ENCODE results near the gene CFH.
A peak's percentile ranks its signal among the peaks of the same experiment; 100 is the strongest.
"Not testable (repeated sequence)": the region's sequence is repeated elsewhere in the genome, so short reads cannot be mapped to it uniquely, and the experiment has no call there.

Gene CFH

GRCh38 chr1:196651637-196652215, at the start of gene CFH:
Gene CFH (plus strand): TSS chr1:196652043. CDS start chr1:196652118, 75 bp downstream.
- peak; percentile 34 for DNase-seq (ENCODE audit: low read depth, low spot score)

- no peak for DNase-seq (ENCODE audit: low read depth, low spot score)
These were observed 48.2 kb upstream of the CFH start for GRCh38 chr1:196603651-196604050.

GRCh38 chr1:196607981-196608380, 43.9 kb upstream of the CFH start:
- DNase-seq (ENCODE audit: low read depth, low spot score), result no peak

GRCh38 chr1:196608390-196609369, 43.2 kb upstream of the CFH start, which contains the start of gene KCNT2:
Gene KCNT2 (minus strand): TSS chr1:196608440. CDS start chr1:196608309, 131 bp downstream.
- peak; percentile 31 for DNase-seq (ENCODE audit: low read depth, low spot score)

- no peak for DNase-seq (ENCODE audit: low read depth, low spot score)
These were observed 42.5 kb upstream of the CFH start for GRCh38 chr1:196609370-196609737.

GRCh38 chr1:196611873-196612272, 40.0 kb upstream of the CFH start:
- DNase-seq (ENCODE audit: low read depth, low spot score), result no peak

GRCh38 chr1:196619721-196620120, 32.1 kb upstream of the CFH start:
- DNase-seq (ENCODE audit: low read depth, low spot score), result no peak

- no peak for DNase-seq (ENCODE audit: low read depth, low spot score)
These were observed 28.8 kb upstream of the CFH start for GRCh38 chr1:196623079-196623478.

- no peak for DNase-seq (ENCODE audit: low read depth, low spot score)
These were observed 23.0 kb upstream of the CFH start for GRCh38 chr1:196628838-196629237.

- no peak for DNase-seq (ENCODE audit: low read depth, low spot score)
These were observed 14.2 kb upstream of the CFH start for GRCh38 chr1:196637606-196638005.

GRCh38 chr1:196638466-196638865, 13.4 kb upstream of the CFH start:
- DNase-seq (ENCODE audit: low read depth, low spot score), result no peak

GRCh38 chr1:196639291-196639690, 12.6 kb upstream of the CFH start:
- not testable (repeated sequence) for DNase-seq (ENCODE audit: low read depth, low spot score)

- DNase-seq (ENCODE audit: low read depth, low spot score), result no peak
These were observed 10.9 kb upstream of the CFH start for GRCh38 chr1:196640976-196641375.

- DNase-seq (ENCODE audit: low read depth, low spot score), result no peak
These were observed 1.9 kb upstream of the CFH start for GRCh38 chr1:196649990-196650389.

GRCh38 chr1:196650403-196650802, 1.4 kb upstream of the CFH start:
- DNase-seq (ENCODE audit: low read depth, low spot score), result no peak

GRCh38 chr1:196651079-196651478, 764 bp upstream of the CFH start:
- no peak for DNase-seq (ENCODE audit: low read depth, low spot score)

- no peak for DNase-seq (ENCODE audit: low read depth, low spot score)
These were observed 2.4 kb downstream of the CFH start for GRCh38 chr1:196654271-196654670.

- no peak for DNase-seq (ENCODE audit: low read depth, low spot score)
These were observed 3.2 kb downstream of the CFH start for GRCh38 chr1:196655071-196655470.

GRCh38 chr1:196655494-196655893, 3.7 kb downstream of the CFH start:
- no peak for DNase-seq (ENCODE audit: low read depth, low spot score)

GRCh38 chr1:196659471-196659870, 7.6 kb downstream of the CFH start:
- no peak for DNase-seq (ENCODE audit: low read depth, low spot score)

GRCh38 chr1:196660272-196660671, 8.4 kb downstream of the CFH start:
- DNase-seq (ENCODE audit: low read depth, low spot score), result no peak

- no peak for DNase-seq (ENCODE audit: low read depth, low spot score)
These were observed 9.0 kb downstream of the CFH start for GRCh38 chr1:196660852-196661251.

GRCh38 chr1:196661345-196661744, 9.5 kb downstream of the CFH start:
- DNase-seq (ENCODE audit: low read depth, low spot score), result no peak
